Vagina (tissue), 2 donors: ENCODE measurements around the gene NCAN. TPM values are rescaled to one million over a fixed set of nuclear protein-coding genes. Genes with fewer than 3 reads are reported as not detected.

Experiments
- DNase-seq, 2 donors: peaks; one replicate each; pipeline ENCODE4 v3.0.0-alpha.2; 2017; ENCODE audit errors: extremely low spot score in 2 of 2
- H3K27ac ChIP-seq: fragments of 200-600 bp; sonication (generic); one replicate; pipeline ENCODE4 v1.5.1; 2019
- H3K27me3 ChIP-seq: fragments of 200-600 bp; sonication (generic); one replicate; pipeline ENCODE4 v1.5.1; 2019
- H3K36me3 ChIP-seq, 2 donors: fragments of 200-600 bp; sonication (generic); one replicate each; pipeline ENCODE4 v1.5.1; 2017 to 2019
- H3K4me1 ChIP-seq: fragments of 200-600 bp; sonication (generic); one replicate; pipeline ENCODE4 v1.5.1; 2019
- H3K4me3 ChIP-seq, 2 donors: fragments of 200-600 bp; sonication (generic); 1 replicate in 1 of 2; 2 replicates in 1 of 2; pipeline ENCODE4 v1.5.1; 2016 to 2019
- H3K9me3 ChIP-seq: fragments of 200-600 bp; sonication (generic); one replicate; pipeline ENCODE4 v1.5.1; 2019
- POLR2A ChIP-seq, 2 donors: fragments of 450-650 bp; IDR thresholded peaks; one replicate each; pipeline ENCODE4 v1.6.1; 2017; ENCODE audit warnings: antibody characterized with exemption in 2 of 2, mild to moderate bottlenecking in 2 of 2, moderate library complexity in 2 of 2
- POLR2AphosphoS5 ChIP-seq, 2 donors: sonication (generic); formaldehyde crosslinking; IDR thresholded peaks; one replicate each; pipeline ENCODE4 v1.9.0; 2017; ENCODE audit warnings: antibody characterized with exemption in 2 of 2, mild to moderate bottlenecking in 2 of 2, low read depth in 1 of 2; ENCODE audit not compliant: insufficient read depth in 1 of 2
- intact Hi-C: fragments of 100-400 bp; cut with DNase I; formaldehyde crosslinking; loops from one replicate; pipeline ENCODE4 v1.15.1; 2023
- total RNA-seq: library from RNA; depleted of rRNA; stranded (reverse); fragments of >200 nt; gene quantifications from one replicate; pipeline ENCODE4 v1.2.3, GENCODE V29; 2016
- TF ChIP-seq, protein P1 (sequence below), 3 experiments: fragments of 450-650 bp in 2 of 3; fragments of 200-600 bp in 1 of 3; sonication (generic) in 1 of 3; IDR thresholded peaks; one replicate each; pipeline ENCODE4 v1.5.1; 2017 to 2019; ENCODE audit warnings: antibody characterized with exemption in 3 of 3, mild to moderate bottlenecking in 2 of 3, moderate library complexity in 2 of 3

Gene NCAN
- total RNA-seq, 1 donor from 2014 or later, result not detected

DNA sequence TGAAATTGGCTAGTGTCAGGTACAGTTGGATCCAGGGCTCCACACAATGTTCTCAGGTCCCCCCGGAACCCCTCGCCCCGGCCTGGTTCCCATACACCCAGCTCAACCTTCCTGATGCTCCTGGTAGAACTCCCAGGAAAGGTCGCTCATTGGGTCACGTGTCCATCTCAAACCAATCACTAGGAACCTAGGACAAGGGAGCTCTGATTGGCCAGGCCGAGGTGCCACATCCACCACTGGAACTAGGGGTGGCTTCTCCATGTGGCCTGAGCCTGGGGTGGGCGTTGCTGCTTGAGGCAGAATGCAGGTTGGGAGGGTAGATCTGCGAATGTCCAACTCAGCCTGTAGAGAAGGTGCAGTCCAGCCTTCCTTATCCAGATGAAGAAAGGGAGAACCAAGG, 34.8 kb upstream of the NCAN start:
- no peaks in the 10 kb centered on the region for H3K27me3 ChIP-seq
- H3K4me1 ChIP-seq, result peaks cover 2% of the 10 kb centered on the region
- H3K27ac ChIP-seq, result no peak overlapping the region
- TF ChIP-seq, protein P1, sequence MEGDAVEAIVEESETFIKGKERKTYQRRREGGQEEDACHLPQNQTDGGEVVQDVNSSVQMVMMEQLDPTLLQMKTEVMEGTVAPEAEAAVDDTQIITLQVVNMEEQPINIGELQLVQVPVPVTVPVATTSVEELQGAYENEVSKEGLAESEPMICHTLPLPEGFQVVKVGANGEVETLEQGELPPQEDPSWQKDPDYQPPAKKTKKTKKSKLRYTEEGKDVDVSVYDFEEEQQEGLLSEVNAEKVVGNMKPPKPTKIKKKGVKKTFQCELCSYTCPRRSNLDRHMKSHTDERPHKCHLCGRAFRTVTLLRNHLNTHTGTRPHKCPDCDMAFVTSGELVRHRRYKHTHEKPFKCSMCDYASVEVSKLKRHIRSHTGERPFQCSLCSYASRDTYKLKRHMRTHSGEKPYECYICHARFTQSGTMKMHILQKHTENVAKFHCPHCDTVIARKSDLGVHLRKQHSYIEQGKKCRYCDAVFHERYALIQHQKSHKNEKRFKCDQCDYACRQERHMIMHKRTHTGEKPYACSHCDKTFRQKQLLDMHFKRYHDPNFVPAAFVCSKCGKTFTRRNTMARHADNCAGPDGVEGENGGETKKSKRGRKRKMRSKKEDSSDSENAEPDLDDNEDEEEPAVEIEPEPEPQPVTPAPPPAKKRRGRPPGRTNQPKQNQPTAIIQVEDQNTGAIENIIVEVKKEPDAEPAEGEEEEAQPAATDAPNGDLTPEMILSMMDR (IDR thresholded peaks at IDR 0.05), result no peak
- TF ChIP-seq POLR2AphosphoS5 (IDR thresholded peaks at IDR 0.05; ENCODE audit: insufficient read depth in 1 of 2, low read depth in 1 of 2), result no peak
- TF ChIP-seq POLR2A (IDR thresholded peaks at IDR 0.05), result no peak
- H3K36me3 ChIP-seq, result peaks cover 0 to 26% of the 10 kb centered on the region in 2 donors
- intact Hi-C loops, result no loop called here
- H3K4me3 ChIP-seq, result no peak overlapping the region
- H3K9me3 ChIP-seq, result peaks cover 5% of the 10 kb centered on the region
- no peak for DNase-seq

DNA sequence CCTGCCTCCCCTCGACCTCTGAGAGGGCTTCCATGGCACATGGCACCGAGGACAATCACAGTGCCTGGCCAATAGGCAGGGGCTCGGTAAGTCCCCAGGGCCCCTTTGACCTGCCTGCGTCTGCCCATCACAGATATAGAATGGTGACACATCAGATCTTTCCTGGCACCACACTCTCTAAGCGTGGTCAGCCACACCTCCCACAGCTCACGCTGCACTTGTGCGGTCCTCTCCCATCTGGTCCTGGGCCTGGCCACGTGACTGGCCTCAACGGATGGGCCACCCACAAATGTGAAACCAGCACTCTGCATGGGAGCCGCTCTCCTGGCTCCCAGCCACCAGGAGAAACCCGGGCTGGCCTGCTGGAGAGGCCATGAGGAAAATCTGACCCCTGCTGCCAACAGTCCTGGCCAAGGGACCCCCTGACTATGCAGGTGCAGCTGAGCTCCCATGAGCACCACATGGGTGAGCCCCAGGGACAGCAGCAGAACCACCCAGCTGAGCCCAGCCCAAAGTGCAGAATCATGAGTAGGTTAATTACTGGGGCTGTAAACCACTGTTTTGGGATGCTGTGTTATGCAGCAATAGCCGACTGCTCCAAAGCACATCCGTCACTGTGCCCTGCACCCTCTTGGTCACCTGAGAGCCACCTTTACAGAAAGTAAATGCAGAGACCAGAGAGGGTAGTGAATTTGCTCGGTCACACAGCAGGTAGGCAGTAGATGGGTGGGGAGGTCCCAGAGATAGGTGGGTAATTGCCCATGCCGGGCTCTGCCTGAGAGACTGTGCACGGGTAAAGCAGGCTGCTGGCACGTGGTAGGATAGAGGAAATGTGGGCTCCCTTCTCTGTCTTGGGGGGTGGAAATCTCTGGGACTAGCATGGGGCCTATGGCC, 32.0 kb upstream of the NCAN start:
- H3K4me1 ChIP-seq, result no peaks in the 10 kb centered on the region
- peaks cover 5% of the 10 kb centered on the region for H3K9me3 ChIP-seq
- no peak for DNase-seq
- H3K27ac ChIP-seq, result no peak overlapping the region
- TF ChIP-seq POLR2AphosphoS5 (IDR thresholded peaks at IDR 0.05; ENCODE audit: insufficient read depth in 1 of 2, low read depth in 1 of 2) (no peak), POLR2A (IDR thresholded peaks at IDR 0.05) (no peak)
- TF ChIP-seq, protein P1 (IDR thresholded peaks at IDR 0.05), result no peak
- H3K27me3 ChIP-seq, result no peaks in the 10 kb centered on the region
- H3K4me3 ChIP-seq, result no peak overlapping the region
- intact Hi-C loops, result no loop called here
- peaks cover 0 to 31% of the 10 kb centered on the region in 2 donors for H3K36me3 ChIP-seq

DNA sequence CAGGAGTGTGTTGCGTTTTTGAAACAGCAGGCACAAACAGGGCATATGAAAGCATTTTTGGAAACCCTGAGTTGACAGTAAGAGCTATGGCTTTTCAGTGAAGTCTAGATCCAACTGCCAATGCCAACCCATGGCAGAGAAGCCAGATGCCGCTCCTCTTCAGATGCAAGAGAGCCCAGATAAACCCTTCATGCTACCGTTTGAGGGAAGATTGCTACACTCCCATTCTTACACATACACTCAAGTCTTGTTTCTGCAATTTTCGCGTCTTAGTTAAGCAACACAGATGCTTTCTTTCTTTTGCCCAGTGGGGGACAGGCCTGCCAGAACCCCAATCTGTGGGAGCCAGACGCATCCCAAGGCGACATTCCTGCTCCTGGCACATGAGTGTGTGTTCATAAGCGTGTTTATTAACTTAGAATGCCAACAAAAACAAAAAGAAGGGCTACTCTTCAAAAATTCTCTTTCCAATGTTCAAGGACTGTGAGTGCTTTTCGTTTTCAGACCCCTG, 30.2 kb upstream of the NCAN start:
- Histone ChIP-seq H3K9me3 (peaks cover 5% of the 10 kb centered on the region), H3K4me1 (no peaks in the 10 kb centered on the region), H3K4me3 (no peak overlapping the region), H3K27ac (no peak overlapping the region), H3K27me3 (no peaks in the 10 kb centered on the region), H3K36me3 (peaks cover 0 to 34% of the 10 kb centered on the region in 2 donors)
- intact Hi-C loops, result no loop called here
- DNase-seq, result no peak
- TF ChIP-seq POLR2A (IDR thresholded peaks at IDR 0.05) (no peak), POLR2AphosphoS5 (IDR thresholded peaks at IDR 0.05; ENCODE audit: insufficient read depth in 1 of 2, low read depth in 1 of 2) (no peak)
- TF ChIP-seq, protein P1 (IDR thresholded peaks at IDR 0.05), result no peak

DNA sequence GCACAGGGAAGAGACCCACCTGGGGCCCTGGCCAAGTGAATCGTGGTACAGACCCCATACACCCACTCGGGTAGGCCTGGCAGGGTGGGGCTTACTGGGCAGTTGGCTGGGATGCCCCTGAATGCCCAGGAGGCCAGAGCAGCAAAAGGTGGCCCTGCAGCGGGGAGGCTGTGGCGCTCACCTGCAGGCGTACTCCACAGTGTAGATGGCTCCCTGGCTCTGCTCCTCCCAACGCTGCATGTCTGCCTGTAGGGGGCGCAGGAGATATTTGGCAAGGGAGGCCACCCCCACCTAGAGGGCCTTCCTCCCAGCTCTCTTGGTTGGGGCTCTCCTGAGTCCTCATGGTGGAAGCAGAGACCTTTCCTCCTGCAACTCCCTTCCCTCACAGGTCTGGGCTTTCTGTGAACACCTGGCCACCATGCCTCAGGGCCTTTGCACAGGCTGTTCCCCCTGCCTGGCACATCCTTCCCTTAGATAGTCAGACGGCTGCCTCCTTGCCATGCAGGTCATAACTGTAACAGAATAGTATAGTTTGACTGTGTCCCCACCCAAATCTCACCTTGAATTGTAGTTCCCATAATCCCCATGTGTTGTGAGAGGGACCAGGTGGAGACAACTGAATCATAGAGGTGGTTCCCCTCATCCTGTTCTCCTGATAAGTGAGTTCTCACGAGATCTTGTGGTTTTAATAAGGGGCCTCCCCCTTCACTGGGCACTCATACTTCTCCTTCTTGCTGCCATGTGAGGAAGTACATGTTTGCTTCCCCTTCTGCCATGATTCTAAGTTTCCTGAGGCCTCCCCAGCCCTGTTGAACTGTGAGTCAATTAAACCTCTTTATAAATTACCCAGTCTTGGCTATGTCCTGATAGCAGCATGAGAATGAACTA, 25.7 kb upstream of the NCAN start:
- Histone ChIP-seq H3K27ac (no peak overlapping the region), H3K4me1 (peaks cover 29% of the 10 kb centered on the region), H3K27me3 (no peaks in the 10 kb centered on the region), H3K4me3 (no peak overlapping the region), H3K9me3 (no peaks in the 10 kb centered on the region), H3K36me3 (peaks cover 0 to 19% of the 10 kb centered on the region in 2 donors)
- intact Hi-C loops, result no loop called here
- TF ChIP-seq, protein P1 (IDR thresholded peaks at IDR 0.05), result no peak
- no peak for TF ChIP-seq POLR2AphosphoS5 (IDR thresholded peaks at IDR 0.05; ENCODE audit: insufficient read depth in 1 of 2, low read depth in 1 of 2)
- TF ChIP-seq POLR2A (IDR thresholded peaks at IDR 0.05), result no peak
- no peak for DNase-seq
